Epithelial cell of proximal tubule (primary cell): ENCODE results near the gene PGRMC2. TPM values are rescaled to one million over a fixed set of nuclear protein-coding genes. Genes with fewer than 3 reads are reported as not detected.
"Not testable (repeated sequence)": the region's sequence is repeated elsewhere in the genome, so short reads cannot be mapped to it uniquely, and the experiment has no call there.

ENCODE experiments used
- DNase-seq: peaks from one replicate; pipeline ENCODE4 v3.0.0-alpha.2; 2011; ENCODE audit warnings: low read depth
- H3K4me3 ChIP-seq: 2 replicates; pipeline ENCODE4 v1.5.1; 2011; ENCODE audit warnings: low read depth, mild to moderate bottlenecking, low read length
- total RNA-seq: library from RNA; depleted of rRNA; stranded (reverse); fragments of >200 nt; gene quantifications from 2 replicates; pipeline ENCODE4 v1.2.3, GENCODE V29; 2015
- TF ChIP-seq, protein P1 (sequence below): conservative IDR thresholded peaks from 2 replicates; pipeline ENCODE4 v1.5.1; 2012; ENCODE audit warnings: low read depth, mild to moderate bottlenecking, low read length

PGRMC2 gene
- total RNA-seq, 1 donor from 2014 or later, result 7.7 TPM

DNA sequence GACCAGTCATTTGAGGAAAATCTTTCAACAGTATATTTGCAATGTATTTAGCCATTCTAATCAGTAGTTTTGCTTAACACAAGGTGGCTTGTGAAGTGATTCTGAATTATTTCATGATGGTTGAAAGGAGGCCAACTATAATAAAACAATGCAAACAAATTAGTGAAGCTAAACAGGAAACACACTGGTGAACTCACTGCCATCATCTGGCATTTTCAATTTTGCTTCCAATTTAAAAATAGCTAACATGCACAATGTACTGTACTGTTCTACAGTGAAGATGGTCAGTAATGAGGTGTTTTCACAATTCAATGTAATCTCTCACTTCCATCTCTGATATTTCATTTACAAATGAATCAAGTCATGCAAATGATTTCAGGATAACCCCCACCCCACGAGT is 31.1 kb downstream of the PGRMC2 start:
- DNase-seq, result no peak
- no peak overlapping the region for H3K4me3 ChIP-seq
- TF ChIP-seq, protein P1, sequence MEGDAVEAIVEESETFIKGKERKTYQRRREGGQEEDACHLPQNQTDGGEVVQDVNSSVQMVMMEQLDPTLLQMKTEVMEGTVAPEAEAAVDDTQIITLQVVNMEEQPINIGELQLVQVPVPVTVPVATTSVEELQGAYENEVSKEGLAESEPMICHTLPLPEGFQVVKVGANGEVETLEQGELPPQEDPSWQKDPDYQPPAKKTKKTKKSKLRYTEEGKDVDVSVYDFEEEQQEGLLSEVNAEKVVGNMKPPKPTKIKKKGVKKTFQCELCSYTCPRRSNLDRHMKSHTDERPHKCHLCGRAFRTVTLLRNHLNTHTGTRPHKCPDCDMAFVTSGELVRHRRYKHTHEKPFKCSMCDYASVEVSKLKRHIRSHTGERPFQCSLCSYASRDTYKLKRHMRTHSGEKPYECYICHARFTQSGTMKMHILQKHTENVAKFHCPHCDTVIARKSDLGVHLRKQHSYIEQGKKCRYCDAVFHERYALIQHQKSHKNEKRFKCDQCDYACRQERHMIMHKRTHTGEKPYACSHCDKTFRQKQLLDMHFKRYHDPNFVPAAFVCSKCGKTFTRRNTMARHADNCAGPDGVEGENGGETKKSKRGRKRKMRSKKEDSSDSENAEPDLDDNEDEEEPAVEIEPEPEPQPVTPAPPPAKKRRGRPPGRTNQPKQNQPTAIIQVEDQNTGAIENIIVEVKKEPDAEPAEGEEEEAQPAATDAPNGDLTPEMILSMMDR, result no peak

DNA sequence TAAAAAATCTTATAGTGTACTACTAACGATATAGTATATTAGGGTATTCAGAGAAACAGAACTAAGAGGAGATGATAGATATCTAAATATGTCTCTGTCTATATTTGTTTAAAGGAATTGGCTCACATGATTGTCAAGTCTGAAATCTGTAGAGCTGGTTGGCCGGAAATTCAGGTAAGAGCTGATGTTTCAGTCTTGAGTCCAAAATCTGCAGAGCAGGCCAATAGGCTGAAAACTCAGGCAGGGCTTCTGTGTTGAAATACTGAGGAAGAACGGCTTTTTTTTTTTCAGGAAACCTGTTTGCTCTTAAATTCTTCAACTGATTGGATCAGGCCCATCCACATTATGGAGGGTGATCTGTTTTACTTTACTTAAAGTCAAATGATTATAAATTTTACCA is 31.7 kb downstream of the PGRMC2 start:
- TF ChIP-seq, protein P1, result no peak
- no peak for DNase-seq
- H3K4me3 ChIP-seq, result no peak overlapping the region

DNA sequence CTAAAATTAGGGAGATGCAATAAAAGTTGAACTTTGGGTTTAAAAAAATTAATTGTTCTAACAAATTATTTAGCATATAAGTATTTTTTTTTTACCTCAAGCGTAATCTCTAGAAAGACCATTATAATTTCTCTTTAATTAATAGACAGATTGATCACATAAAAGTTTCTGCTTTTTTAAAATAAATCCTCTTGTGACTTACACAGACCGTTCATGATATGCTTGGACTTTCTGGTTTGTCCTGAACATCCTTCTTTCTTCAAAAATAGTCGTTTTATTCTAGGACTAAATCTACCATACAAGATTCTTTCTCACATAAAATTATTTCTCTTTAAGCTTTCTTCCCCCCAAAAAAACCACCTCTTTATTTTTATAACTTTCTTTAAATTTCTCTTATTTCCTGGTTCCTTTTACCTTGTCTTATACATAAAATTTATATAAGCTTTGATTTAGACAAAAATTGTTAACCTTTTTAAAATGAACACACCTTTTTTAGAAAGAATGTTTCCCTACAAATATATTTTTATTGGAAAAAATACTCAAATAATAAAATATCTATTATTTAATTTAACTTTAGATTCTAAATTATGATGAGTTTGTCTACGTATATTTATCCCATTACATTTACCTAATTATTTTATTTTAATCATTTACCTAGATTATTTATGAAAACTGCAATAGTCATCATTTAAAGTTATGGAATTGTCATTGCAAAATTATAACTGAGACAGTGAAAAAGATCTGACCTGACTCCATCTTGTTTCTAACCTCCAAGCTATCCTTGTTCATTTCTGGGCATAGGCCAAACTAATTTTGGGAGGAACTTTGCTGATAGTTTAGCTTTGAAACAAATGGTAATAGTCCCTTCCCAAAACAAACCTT is 37.6 kb downstream of the PGRMC2 start:
- no peak overlapping the region for H3K4me3 ChIP-seq
- TF ChIP-seq, protein P1, result no peak
- no peak for DNase-seq

DNA sequence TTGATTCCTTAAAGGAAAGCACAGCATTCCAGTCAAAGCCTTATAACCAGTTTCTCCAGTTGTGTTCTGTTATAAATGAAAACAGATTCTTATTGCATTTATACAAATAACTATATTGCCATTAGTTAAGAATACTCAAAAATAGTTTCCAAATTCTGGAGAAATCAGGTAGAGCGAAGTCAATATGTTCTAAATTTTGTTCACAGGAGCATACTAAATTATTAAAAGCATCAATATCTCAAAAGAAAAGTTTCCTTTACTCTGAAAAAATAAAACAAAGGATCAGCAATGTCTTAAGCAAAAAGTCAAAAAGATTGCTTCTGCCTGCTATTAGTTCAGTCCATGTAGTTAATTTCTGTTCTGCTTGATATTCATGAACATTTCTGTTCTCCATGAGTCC is 39.7 kb downstream of the PGRMC2 start:
- no peak overlapping the region for H3K4me3 ChIP-seq
- DNase-seq, result no peak
- TF ChIP-seq, protein P1, result no peak

GRCh38 chr4:128245391-128245790 is 42.2 kb downstream of the PGRMC2 start:
- H3K4me3 ChIP-seq, DNase-seq: not testable (repeated sequence)

- TF ChIP-seq, protein P1, result no peak
- DNase-seq, result no peak
- H3K4me3 ChIP-seq, result no peak overlapping the region
These were observed 43.2 kb downstream of the PGRMC2 start for GRCh38 chr4:128244379-128244778.

DNA sequence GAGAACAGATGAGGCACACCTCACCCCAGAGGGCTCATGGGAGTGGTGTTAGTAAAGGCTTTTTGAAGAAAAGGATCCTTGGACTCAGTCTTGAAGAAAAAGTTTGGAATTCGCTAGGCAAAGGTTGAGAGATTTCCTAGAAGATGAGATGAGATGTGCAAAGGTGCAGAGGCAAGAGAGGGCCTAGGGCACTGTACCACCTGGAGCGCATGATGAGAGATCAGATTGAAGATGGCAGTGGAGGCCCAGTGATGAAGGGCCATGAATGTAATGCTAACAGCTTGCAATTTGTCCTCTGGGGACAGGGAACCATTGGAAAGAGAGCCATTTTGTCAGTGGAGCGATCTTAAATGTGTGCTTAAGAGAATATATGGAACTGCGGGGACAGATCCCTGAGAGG is 45.0 kb downstream of the PGRMC2 start:
- H3K4me3 ChIP-seq, result no peak overlapping the region
- DNase-seq, result no peak
- TF ChIP-seq, protein P1, result no peak
